Measurements from ENCODE around the gene MSL3. TPM values are rescaled to one million over a fixed set of nuclear protein-coding genes. Genes with fewer than 3 reads are reported as not detected.
A peak's percentile ranks its signal among the peaks of the same experiment; 100 is the strongest.

The MSL3 gene
- polyA plus RNA-seq (ENCODE audit: insufficient read length): 21.5 TPM

GRCh38 chrX:11757719-11758399 is at the start of gene MSL3:
Gene MSL3, plus strand, starts transcription at chrX:11758237. Its CDS starts 27 bp downstream, at chrX:11758264.
- peak; percentile 47 for DNase-seq

GRCh38 chrX:11722304-11722703 is 35.7 kb upstream of the MSL3 start:
- DNase-seq: no peak

- DNase-seq: peak; percentile 19
These were observed 33.7 kb upstream of the MSL3 start for GRCh38 chrX:11724122-11725017.

- no peak for DNase-seq
These were observed 32.2 kb upstream of the MSL3 start for GRCh38 chrX:11725631-11726442.

GRCh38 chrX:11728556-11728955 is 29.5 kb upstream of the MSL3 start:
- DNase-seq: no peak

- DNase-seq: no peak
These were observed 24.4 kb upstream of the MSL3 start for GRCh38 chrX:11733614-11734013.

GRCh38 chrX:11739776-11740175 is 18.3 kb upstream of the MSL3 start:
- DNase-seq: no peak

GRCh38 chrX:11740794-11741193 is 17.2 kb upstream of the MSL3 start:
- DNase-seq: no peak

- no peak for DNase-seq
These were observed 16.5 kb upstream of the MSL3 start for GRCh38 chrX:11741574-11741973.

GRCh38 chrX:11745881-11746280 is 12.2 kb upstream of the MSL3 start:
- DNase-seq: no peak

GRCh38 chrX:11750046-11750445 is 8.0 kb upstream of the MSL3 start:
- no peak for DNase-seq

- no peak for DNase-seq
These were observed 7.3 kb upstream of the MSL3 start for GRCh38 chrX:11750694-11751093.

GRCh38 chrX:11751261-11751660 is 6.8 kb upstream of the MSL3 start:
- no peak for DNase-seq

GRCh38 chrX:11753668-11754067 is 4.4 kb upstream of the MSL3 start:
- no peak for DNase-seq

- DNase-seq: no peak
These were observed 2.9 kb upstream of the MSL3 start for GRCh38 chrX:11754958-11755645.

- DNase-seq: no peak
These were observed 2.3 kb upstream of the MSL3 start for GRCh38 chrX:11755724-11756123.

GRCh38 chrX:11756354-11757318 is 1.4 kb upstream of the MSL3 start:
- DNase-seq: no peak

- no peak for DNase-seq
These were observed 679 bp upstream of the MSL3 start for GRCh38 chrX:11757397-11757718.

- DNase-seq: peak; percentile 87
These were observed 549 bp downstream of the MSL3 start for GRCh38 chrX:11758400-11759171.

- DNase-seq: no peak
These were observed 1.1 kb downstream of the MSL3 start for GRCh38 chrX:11759172-11759460.
